Fibroblast of the aortic adventitia (primary cell): ENCODE data around the gene CRAT. TPM values are rescaled to one million over a fixed set of nuclear protein-coding genes. Genes with fewer than 3 reads are reported as not detected.

Source experiments
- DNase-seq: peaks from one replicate; pipeline ENCODE4 v3.0.0-alpha.2; 2010; ENCODE audit warnings: low read depth
- H3K4me3 ChIP-seq: 2 replicates; pipeline ENCODE4 v1.5.1; 2011; ENCODE audit warnings: low read depth, mild to moderate bottlenecking, control low read depth, low read length, moderate library complexity
- total RNA-seq: library from RNA; depleted of rRNA; stranded (reverse); fragments of >200 nt; gene quantifications from 2 replicates; pipeline ENCODE4 v1.2.3, GENCODE V29; 2012; ENCODE audit warnings: low replicate concordance
- TF ChIP-seq, protein P1 (sequence below): IDR thresholded peaks from 2 replicates; pipeline ENCODE4 v1.5.1; 2011; ENCODE audit warnings: mild to moderate bottlenecking, low read length, control low read depth, inconsistent platforms; ENCODE audit not compliant: insufficient read depth

Gene CRAT
- total RNA-seq, 1 donor = 66.0 TPM

DNA sequence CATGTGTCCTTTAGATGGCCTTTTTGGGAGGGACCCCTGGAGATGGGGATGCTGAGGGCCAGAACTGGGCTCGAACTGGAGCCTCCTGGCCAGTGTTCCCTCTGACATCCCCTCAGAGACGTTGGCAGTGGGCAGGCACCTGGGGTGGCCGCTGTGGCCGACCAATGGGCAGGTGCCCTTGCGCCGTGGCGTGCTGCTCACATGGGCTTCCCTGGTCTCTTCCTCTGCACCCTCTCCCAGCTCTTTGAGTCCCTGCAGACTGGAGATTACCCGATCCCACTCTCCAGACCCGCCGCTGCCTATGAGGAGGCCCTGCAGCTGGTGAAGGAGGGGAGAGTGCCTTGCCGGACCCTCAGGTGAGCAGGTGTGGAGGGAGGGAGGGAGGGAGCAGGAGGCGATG, 49.6 kb downstream of the CRAT start:
- TF ChIP-seq, protein P1, sequence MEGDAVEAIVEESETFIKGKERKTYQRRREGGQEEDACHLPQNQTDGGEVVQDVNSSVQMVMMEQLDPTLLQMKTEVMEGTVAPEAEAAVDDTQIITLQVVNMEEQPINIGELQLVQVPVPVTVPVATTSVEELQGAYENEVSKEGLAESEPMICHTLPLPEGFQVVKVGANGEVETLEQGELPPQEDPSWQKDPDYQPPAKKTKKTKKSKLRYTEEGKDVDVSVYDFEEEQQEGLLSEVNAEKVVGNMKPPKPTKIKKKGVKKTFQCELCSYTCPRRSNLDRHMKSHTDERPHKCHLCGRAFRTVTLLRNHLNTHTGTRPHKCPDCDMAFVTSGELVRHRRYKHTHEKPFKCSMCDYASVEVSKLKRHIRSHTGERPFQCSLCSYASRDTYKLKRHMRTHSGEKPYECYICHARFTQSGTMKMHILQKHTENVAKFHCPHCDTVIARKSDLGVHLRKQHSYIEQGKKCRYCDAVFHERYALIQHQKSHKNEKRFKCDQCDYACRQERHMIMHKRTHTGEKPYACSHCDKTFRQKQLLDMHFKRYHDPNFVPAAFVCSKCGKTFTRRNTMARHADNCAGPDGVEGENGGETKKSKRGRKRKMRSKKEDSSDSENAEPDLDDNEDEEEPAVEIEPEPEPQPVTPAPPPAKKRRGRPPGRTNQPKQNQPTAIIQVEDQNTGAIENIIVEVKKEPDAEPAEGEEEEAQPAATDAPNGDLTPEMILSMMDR = no peak
- no peak overlapping the region for H3K4me3 ChIP-seq
- no peak for DNase-seq

DNA sequence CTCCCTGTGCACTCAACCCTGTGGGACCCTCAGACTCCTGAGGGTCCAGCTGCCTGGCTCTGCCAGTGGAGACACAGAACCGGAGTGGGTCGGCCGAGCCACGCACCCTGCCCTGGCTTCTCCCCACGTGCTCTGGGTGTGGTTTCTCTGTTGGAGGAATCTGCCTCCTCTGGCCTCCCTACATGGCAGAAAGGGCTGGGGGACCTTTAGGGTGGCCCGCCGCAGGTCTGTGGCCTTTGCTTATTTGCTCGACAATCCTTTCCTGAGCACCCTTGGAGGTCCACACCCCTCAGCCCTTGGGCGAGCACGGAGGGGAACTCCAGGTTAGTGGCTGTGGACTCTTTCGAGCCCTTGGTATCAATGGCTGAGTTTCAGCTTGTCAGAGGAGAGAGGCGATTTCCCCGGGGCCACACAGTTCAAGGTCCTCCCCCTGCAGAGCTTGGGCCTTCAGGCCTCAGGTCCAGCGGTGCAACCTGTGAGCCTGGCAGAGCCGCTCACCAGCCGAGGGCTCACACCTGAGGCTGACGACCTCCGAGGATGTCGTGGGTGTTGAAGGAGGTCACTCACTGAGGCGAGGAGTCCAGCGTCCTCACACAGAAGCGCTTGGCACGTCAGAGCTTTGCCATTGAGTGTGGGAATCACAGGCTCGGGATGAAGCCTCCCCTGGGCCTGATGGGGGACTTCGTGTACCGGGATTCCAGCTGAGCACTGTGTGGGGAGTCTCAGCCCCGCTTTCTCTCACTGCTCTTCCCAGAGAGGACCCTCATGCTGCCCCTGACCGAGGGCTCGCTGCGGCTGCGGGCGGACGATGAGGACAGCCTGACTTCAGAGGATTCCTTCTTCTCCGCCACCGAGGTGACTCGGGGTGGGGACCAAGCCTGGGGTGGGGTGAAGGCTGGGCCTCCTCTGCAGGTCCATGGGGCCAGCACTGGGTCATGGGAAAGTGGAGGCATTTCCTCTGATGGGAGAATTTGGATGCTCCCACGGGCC, 50.5 kb downstream of the CRAT start:
- H3K4me3 ChIP-seq = no peak overlapping the region
- TF ChIP-seq, protein P1 = no peak
- DNase-seq = no peak

DNA sequence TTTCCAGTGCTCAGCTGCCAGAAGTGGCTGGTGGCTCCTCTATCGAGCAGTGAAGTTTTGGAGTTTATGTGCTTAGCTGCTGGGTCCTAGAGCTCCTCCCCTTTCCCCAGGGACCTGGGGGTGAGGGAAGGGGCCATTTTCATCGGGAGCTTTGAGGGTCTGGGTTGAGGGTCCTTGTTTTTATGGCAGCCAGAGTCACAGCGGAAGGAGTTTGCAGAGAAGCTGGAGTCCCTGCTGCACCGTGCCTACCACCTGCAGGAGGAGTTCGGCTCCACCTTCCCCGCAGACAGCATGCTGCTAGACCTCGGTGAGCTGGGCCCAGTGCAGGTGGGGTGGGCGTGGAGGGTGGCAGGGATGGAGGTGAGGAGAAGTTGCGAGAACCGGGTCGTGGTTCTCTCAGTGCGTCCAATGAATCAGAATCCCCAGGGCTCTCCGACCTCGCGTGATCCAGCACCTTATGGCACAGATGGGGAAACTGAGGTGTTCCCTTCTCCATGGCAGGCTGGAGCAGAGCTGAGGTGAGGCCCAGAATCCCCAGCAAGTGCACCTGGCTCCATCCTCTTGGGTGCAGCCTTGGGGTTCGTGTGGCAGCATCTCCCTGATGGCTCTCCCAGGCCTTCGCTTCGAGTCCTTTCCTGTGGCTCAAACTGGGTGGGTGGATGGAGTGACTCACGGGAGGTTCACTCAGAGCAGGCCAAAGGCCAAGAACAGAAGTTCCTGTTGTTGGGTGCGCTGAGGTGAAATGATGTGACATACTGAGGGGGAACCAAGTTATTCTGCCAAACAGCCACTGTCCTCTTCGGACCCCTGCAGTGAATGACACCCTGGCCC, 51.4 kb downstream of the CRAT start:
- TF ChIP-seq, protein P1 = no peak
- DNase-seq = no peak
- no peak overlapping the region for H3K4me3 ChIP-seq

DNA sequence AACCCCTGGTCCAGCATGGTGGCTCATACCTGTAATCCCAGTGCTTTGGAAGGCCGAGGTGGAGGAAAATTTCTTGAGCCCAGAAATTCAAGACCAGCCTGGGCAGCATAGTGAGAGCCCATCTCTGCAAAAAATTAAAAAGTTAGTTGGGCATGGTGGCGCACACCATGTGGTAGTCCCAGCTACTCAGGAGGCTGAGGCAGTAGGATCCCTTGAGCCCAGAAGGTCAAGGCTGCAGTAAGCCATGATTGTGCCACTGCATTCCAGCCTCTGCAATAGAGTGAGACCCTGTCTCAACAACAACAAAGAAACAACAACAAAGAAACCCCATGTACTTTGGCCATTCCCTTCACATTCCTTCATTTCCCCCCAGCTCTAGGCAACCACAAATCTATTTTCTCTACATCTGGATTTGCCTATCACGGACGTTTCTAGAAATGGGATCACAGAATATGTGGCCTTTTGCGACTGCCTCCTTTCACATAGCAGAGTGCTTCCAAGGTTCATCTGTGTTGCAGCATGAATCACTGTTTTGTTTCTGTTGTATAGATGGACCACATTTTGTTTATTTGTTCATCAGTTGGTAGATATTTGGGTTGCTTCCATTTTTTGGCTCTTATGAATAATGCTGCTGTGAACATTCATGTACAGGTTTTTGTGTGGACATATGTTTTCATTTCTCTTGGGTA, 56.3 kb downstream of the CRAT start:
- H3K4me3 ChIP-seq = no peak overlapping the region
- DNase-seq = no peak
- TF ChIP-seq, protein P1 = no peak

DNA sequence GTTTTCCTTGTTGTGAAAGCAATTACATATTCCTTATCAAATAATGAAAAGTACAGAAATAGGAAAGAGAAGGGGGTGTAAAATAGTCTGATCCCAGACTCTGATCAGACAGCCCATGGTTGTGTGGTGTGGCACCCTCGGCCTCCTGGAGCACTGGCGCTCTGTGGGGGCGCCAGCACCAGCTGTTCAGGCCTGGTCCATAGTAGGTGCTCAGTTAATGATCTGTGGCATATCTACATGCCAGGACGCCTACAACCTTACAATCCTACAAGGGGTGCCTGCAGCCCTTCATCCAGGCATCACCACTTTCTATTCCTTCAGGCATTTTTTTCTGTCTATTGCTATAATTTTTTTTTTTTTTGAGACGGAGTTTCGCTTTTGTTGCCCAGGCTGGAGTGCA, 57.6 kb downstream of the CRAT start:
- TF ChIP-seq, protein P1 = no peak

DNA sequence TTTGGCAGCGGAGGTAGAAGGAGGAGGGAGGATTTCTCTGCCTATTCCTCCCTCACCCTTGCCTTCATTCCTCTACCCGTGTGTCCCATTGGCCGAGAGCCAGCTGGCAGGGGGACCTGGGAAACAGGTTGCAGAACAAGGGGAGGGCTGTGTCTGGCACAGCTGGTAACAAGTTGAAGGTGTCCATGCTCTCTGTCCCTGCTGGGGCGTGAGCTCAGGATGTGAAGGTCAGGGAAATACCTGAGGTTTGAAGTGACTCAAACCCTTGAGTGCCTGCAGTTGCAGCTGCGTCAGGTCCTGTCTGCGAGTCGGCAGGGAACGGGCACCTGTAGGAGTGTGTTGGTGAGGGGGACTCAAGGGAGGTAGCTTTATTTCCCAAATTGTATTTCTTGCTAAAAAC, 58.0 kb downstream of the CRAT start:
- no peak for DNase-seq
- TF ChIP-seq, protein P1 = no peak
- H3K4me3 ChIP-seq = no peak overlapping the region

More for the DNA sequence above, 57.6 kb downstream of the CRAT start:
- DNase-seq = no peak
- H3K4me3 ChIP-seq = no peak overlapping the region
